MM.1S (cell line): ENCODE data around the gene SACS.

Experiments used
- DNase-seq: peaks from one replicate; pipeline ENCODE4 v3.0.0-alpha.2; 2015
- H2AFZ ChIP-seq: fragments of 300-600 bp; sonication (generic); 2 replicates; pipeline ENCODE4 v1.6.0; 2016; ENCODE audit warnings: antibody characterized with exemption, low read length
- H3F3A ChIP-seq: fragments of 300-600 bp; sonication (generic); 2 replicates; pipeline ENCODE4 v1.6.1; 2016; ENCODE audit warnings: mild to moderate bottlenecking, antibody characterized with exemption, low read length, moderate library complexity, mixed read lengths; ENCODE audit not compliant: insufficient read depth
- H3K27ac ChIP-seq: fragments of 300-600 bp; sonication (generic); 2 replicates; pipeline ENCODE4 v1.5.1; 2016; ENCODE audit warnings: mild to moderate bottlenecking, low read length
- H3K27me3 ChIP-seq: fragments of 300-600 bp; sonication (generic); replicated peaks from 2 replicates; pipeline ENCODE4 v1.6.0; 2016; ENCODE audit warnings: low read length; ENCODE audit not compliant: insufficient read depth
- H3K36me3 ChIP-seq: fragments of 300-600 bp; sonication (generic); replicated peaks from 2 replicates; pipeline ENCODE4 v1.6.1; 2016; ENCODE audit warnings: mild to moderate bottlenecking, low read length, mixed read lengths; ENCODE audit not compliant: insufficient read depth
- H3K4me1 ChIP-seq: fragments of 300-600 bp; sonication (generic); 2 replicates; pipeline ENCODE4 v1.6.1; 2016; ENCODE audit warnings: low read length, mixed read lengths
- H3K4me2 ChIP-seq: fragments of 300-600 bp; sonication (generic); 2 replicates; pipeline ENCODE4 v1.6.0; 2016; ENCODE audit warnings: low read depth, low read length
- H3K4me3 ChIP-seq: fragments of 300-600 bp; sonication (generic); 2 replicates; pipeline ENCODE4 v1.5.1; 2016; ENCODE audit warnings: low read length, mixed read lengths
- H3K79me2 ChIP-seq: fragments of 300-600 bp; sonication (generic); 2 replicates; pipeline ENCODE4 v1.6.1; 2016; ENCODE audit warnings: mixed run types, low read length, mixed read lengths
- H3K9ac ChIP-seq: fragments of 300-600 bp; sonication (generic); 2 replicates; pipeline ENCODE4 v1.6.1; 2016; ENCODE audit warnings: low read length, mixed read lengths
- H3K9me2 ChIP-seq: fragments of 300-600 bp; sonication (generic); replicated peaks from 2 replicates; pipeline ENCODE4 v1.6.1; 2016; ENCODE audit warnings: mild to moderate bottlenecking, low read length, mixed read lengths; ENCODE audit not compliant: insufficient read depth
- H3K9me3 ChIP-seq: fragments of 300-600 bp; sonication (generic); replicated peaks from 2 replicates; pipeline ENCODE4 v1.6.1; 2016; ENCODE audit warnings: mild to moderate bottlenecking, low read length, mixed read lengths; ENCODE audit not compliant: insufficient read depth
- H4K20me1 ChIP-seq: fragments of 300-600 bp; sonication (generic); 2 replicates; pipeline ENCODE4 v1.6.1; 2016; ENCODE audit warnings: mild to moderate bottlenecking, low read length, moderate library complexity, mixed read lengths; ENCODE audit not compliant: insufficient read depth
- EZH2 ChIP-seq: fragments of 300-600 bp; sonication (generic); optimal IDR thresholded peaks from 2 replicates; pipeline ENCODE3; 2017; ENCODE audit warnings: low read depth, mild to moderate bottlenecking, antibody characterized with exemption, low read length, mixed read lengths
- EZH2phosphoT487 ChIP-seq: fragments of 300-600 bp; sonication (generic); IDR thresholded peaks from 2 replicates; pipeline ENCODE4 v1.6.1; 2018; ENCODE audit warnings: antibody characterized with exemption, low read length
- TF ChIP-seq, protein P1 (sequence below): fragments of 300-600 bp; sonication (generic); IDR thresholded peaks from 2 replicates; pipeline ENCODE4 v1.5.1; 2016; ENCODE audit warnings: antibody characterized with exemption, low read length, mixed read lengths

Gene SACS

DNA sequence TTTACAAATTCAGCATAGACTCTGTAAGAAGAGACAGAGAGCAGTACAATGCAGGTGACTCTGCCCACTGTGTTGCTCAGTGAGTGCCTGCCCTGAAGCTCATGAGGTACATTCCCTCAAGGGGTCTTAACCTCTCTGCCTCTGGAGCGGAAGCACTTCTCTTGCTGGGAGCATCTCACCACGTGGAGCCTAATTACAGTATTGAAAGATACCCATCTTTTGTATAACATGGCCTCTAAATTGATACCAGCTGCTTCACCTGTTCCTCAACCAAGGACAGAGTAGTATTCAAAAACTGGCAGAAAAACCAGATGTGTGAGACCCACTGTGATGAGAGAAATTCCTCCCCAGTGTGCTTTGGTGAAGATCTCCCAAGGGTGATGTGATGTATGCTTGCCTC is 77.1 kb downstream of the SACS start:
- no peaks in the 10 kb centered on the region for H4K20me1 ChIP-seq

GRCh38 chr13:23354520-23354919 is 79.0 kb downstream of the SACS start:
- H3K4me1 ChIP-seq: no peaks in the 10 kb centered on the region
- H4K20me1 ChIP-seq: no peaks in the 10 kb centered on the region
- no peak overlapping the region for H3K4me2 ChIP-seq
- no peak overlapping the region for H3K9ac ChIP-seq
- H3K36me3 ChIP-seq: no peaks in the 10 kb centered on the region
- DNase-seq: no peak
- TF ChIP-seq EZH2 (no peak), EZH2phosphoT487 (no peak)
- TF ChIP-seq, protein P1, sequence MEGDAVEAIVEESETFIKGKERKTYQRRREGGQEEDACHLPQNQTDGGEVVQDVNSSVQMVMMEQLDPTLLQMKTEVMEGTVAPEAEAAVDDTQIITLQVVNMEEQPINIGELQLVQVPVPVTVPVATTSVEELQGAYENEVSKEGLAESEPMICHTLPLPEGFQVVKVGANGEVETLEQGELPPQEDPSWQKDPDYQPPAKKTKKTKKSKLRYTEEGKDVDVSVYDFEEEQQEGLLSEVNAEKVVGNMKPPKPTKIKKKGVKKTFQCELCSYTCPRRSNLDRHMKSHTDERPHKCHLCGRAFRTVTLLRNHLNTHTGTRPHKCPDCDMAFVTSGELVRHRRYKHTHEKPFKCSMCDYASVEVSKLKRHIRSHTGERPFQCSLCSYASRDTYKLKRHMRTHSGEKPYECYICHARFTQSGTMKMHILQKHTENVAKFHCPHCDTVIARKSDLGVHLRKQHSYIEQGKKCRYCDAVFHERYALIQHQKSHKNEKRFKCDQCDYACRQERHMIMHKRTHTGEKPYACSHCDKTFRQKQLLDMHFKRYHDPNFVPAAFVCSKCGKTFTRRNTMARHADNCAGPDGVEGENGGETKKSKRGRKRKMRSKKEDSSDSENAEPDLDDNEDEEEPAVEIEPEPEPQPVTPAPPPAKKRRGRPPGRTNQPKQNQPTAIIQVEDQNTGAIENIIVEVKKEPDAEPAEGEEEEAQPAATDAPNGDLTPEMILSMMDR: no peak
- H3K27me3 ChIP-seq: no peaks in the 10 kb centered on the region
- no peaks in the 10 kb centered on the region for H3K9me3 ChIP-seq
- H3K4me3 ChIP-seq: no peak overlapping the region
- no peak overlapping the region for H2AFZ ChIP-seq
- H3F3A ChIP-seq: no peaks in the 10 kb centered on the region
- H3K9me2 ChIP-seq: no peaks in the 10 kb centered on the region
- H3K27ac ChIP-seq: no peak overlapping the region
- no peaks in the 10 kb centered on the region for H3K79me2 ChIP-seq

More for the DNA sequence above, 77.1 kb downstream of the SACS start:
- Histone ChIP-seq H3K4me3 (no peak overlapping the region), H3K4me2 (no peak overlapping the region), H3K27ac (no peak overlapping the region), H3K9me3 (no peaks in the 10 kb centered on the region), H3K9ac (no peak overlapping the region), H3K9me2 (no peaks in the 10 kb centered on the region), H3K4me1 (no peaks in the 10 kb centered on the region), H3K79me2 (no peaks in the 10 kb centered on the region), H2AFZ (no peak overlapping the region), H3K27me3 (no peaks in the 10 kb centered on the region), H3F3A (no peaks in the 10 kb centered on the region), H3K36me3 (no peaks in the 10 kb centered on the region)
- DNase-seq: no peak
- TF ChIP-seq EZH2: no peak
- TF ChIP-seq, protein P1: no peak
- TF ChIP-seq EZH2phosphoT487: no peak

DNA sequence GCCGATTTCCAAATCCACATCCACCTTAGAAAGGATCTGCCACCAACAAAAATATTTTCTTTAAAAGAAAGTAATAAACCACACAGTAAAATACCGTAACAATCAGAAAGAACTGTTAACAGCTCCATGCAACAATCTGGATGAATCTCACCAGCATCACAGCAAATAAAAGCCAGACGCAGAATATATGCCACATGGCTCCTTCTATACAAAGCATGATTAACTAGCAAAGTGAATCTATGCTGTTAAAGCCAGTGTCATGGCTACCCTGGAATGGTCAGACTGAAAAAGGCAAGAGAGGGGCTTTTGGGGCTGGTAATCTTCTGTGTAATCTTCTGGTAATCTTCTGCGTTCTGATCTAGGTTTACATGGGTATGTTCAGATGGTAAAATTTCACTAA is 81.3 kb downstream of the SACS start:
- DNase-seq: no peak
- no peak overlapping the region for H3K9ac ChIP-seq

More for the DNA sequence above, 81.3 kb downstream of the SACS start:
- H3K4me1 ChIP-seq: no peaks in the 10 kb centered on the region
- no peaks in the 10 kb centered on the region for H3K27me3 ChIP-seq
- no peak overlapping the region for H3K4me3 ChIP-seq
- H4K20me1 ChIP-seq: no peaks in the 10 kb centered on the region
- H3F3A ChIP-seq: no peaks in the 10 kb centered on the region
- H3K27ac ChIP-seq: no peak overlapping the region
- H2AFZ ChIP-seq: no peak overlapping the region
- no peaks in the 10 kb centered on the region for H3K9me3 ChIP-seq
- no peak overlapping the region for H3K4me2 ChIP-seq
- no peaks in the 10 kb centered on the region for H3K79me2 ChIP-seq
- no peaks in the 10 kb centered on the region for H3K36me3 ChIP-seq
- no peak for TF ChIP-seq EZH2
- TF ChIP-seq, protein P1: no peak
- TF ChIP-seq EZH2phosphoT487: no peak
- no peaks in the 10 kb centered on the region for H3K9me2 ChIP-seq
